HepG2 (cell line): ENCODE data around the gene ALDH4A1.

Experiments used
- GTF2F1 ChIP-seq: fragments of 150-350 bp; IDR thresholded peaks from 2 replicates; pipeline ENCODE4 v1.6.1; 2014; ENCODE audit warnings: low read length
- POLR2A ChIP-seq, 2 experiments: IDR thresholded peaks; 2 replicates each; pipeline ENCODE4 v1.6.1; 2011; ENCODE audit warnings: low read depth in 2 of 2, low read length in 2 of 2, mild to moderate bottlenecking in 1 of 2, moderate library complexity in 1 of 2; ENCODE audit not compliant: insufficient read depth in 1 of 2
- POLR2AphosphoS5 ChIP-seq: IDR thresholded peaks from 2 replicates; pipeline ENCODE4 v1.6.1; 2012; ENCODE audit warnings: low read depth, low read length
- ZBTB20 ChIP-seq: sonication (generic); formaldehyde crosslinking; IDR thresholded peaks from 2 replicates; pipeline ENCODE4 v1.8.1; 2023; ENCODE audit warnings: missing genetic modification reagents, low read depth, mild to moderate bottlenecking, borderline replicate concordance
- ZNF234 ChIP-seq: sonication (generic); formaldehyde crosslinking; conservative IDR thresholded peaks from 2 replicates; pipeline ENCODE4 v1.5.1; 2020; ENCODE audit warnings: mild to moderate bottlenecking, missing genetic modification reagents
- ZNF335 ChIP-seq: sonication (generic); formaldehyde crosslinking; IDR thresholded peaks from 2 replicates; pipeline ENCODE4 v1.4.0; 2020; ENCODE audit warnings: missing genetic modification reagents
- ZNF703 ChIP-seq: sonication (generic); formaldehyde crosslinking; IDR thresholded peaks from 2 replicates; pipeline ENCODE4 v1.5.1; 2020; ENCODE audit warnings: missing genetic modification reagents, mild to moderate bottlenecking, moderate library complexity, borderline replicate concordance
- ZSCAN21 ChIP-seq: sonication (generic); formaldehyde crosslinking; IDR thresholded peaks from 2 replicates; pipeline ENCODE4 v1.8.0; 2022; ENCODE audit warnings: mild to moderate bottlenecking, missing genetic modification reagents, moderate library complexity, borderline replicate concordance
- ZZZ3 ChIP-seq: sonication (generic); formaldehyde crosslinking; IDR thresholded peaks from 2 replicates; pipeline ENCODE4 v1.4.0; 2020; ENCODE audit warnings: missing genetic modification reagents, mild to moderate bottlenecking, borderline replicate concordance
- TF ChIP-seq, protein P1 (sequence below): IDR thresholded peaks from 2 replicates; pipeline ENCODE4 v1.6.1; 2018; ENCODE audit warnings: missing genetic modification reagents

DNA sequence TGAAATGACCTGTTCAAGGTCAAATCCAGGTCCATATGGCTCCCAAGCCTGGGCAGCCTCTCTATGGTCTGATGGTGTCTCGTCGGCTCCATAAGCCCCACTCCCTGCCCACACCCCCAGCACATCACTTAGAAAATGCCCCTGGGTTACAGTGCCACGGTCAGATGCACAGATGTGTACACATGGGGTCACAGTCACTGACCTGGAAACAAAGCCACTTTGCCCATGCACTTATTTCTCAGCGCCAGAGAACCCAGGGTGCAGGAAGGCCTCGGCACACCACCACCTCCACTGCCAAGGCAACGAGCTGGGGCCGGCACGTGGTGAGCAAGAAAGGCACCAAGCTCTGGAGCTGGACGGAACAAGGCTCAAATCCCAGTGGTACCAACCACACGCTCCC, 29.4 kb upstream of the ALDH4A1 start:
- TF ChIP-seq POLR2A (IDR thresholded peaks at IDR 0.05; ENCODE audit: insufficient read depth in 1 of 2, low read depth in 2 of 2, low read length in 2 of 2) (no peak), GTF2F1 (no peak), ZBTB20 (CRISPR knock-in tag) (no peak), ZSCAN21 (CRISPR knock-in tag) (no peak), ZZZ3 (CRISPR knock-in tag) (no peak), POLR2AphosphoS5 (no peak), ZNF703 (no peak), ZNF234 (CRISPR knock-in tag) (no peak), ZNF335 (CRISPR knock-in tag) (no peak)
- TF ChIP-seq, protein P1, sequence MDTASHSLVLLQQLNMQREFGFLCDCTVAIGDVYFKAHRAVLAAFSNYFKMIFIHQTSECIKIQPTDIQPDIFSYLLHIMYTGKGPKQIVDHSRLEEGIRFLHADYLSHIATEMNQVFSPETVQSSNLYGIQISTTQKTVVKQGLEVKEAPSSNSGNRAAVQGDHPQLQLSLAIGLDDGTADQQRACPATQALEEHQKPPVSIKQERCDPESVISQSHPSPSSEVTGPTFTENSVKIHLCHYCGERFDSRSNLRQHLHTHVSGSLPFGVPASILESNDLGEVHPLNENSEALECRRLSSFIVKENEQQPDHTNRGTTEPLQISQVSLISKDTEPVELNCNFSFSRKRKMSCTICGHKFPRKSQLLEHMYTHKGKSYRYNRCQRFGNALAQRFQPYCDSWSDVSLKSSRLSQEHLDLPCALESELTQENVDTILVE, result no peak
